Measurements from ENCODE around the gene ITGB1. TPM values are rescaled to one million over a fixed set of nuclear protein-coding genes. Genes with fewer than 3 reads are reported as not detected.

Gene ITGB1
- total RNA-seq, 1 experiment from 2014 or later = 223 TPM

- DNase-seq = no peak
- peaks cover 4 to 9% of the 10 kb centered on the region in 2 experiments; a peak in 3 of 4 replicates for H3K4me1 Mint-ChIP-seq
- Histone ChIP-seq H3K23ac (ENCODE audit: insufficient read length, low read depth, low read length) (no peak overlapping the region), H3K14ac (ENCODE audit: insufficient read depth, low read length) (no peak overlapping the region), H3K9me3 (ENCODE audit: control insufficient read depth, low read depth, low read length) (no peaks in the 10 kb centered on the region), H3K4ac (ENCODE audit: low read depth, low read length) (no peak overlapping the region), H2BK12ac (ENCODE audit: insufficient read length, low read depth, low read length) (no peak overlapping the region), H2AFZ (ENCODE audit: low read length) (no peak overlapping the region), H3K4me1 (ENCODE audit: insufficient read depth, low read length) (0 out of 2 replicates have a peak, but pooled peaks cover 7% of the 10 kb centered on the region), H3K79me1 (ENCODE audit: insufficient read depth, low read depth, low read length, poor library complexity, severe bottlenecking) (no peaks in the 10 kb centered on the region), H2BK120ac (ENCODE audit: low read depth, low read length, poor library complexity, severe bottlenecking) (no peak overlapping the region), H2BK20ac (ENCODE audit: low read depth, low read length, poor library complexity, severe bottlenecking) (no peak overlapping the region), H4K8ac (replicated peaks; ENCODE audit: insufficient read length, low read depth, low read length) (no peak overlapping the region), H3K27ac (ENCODE audit: insufficient read length, low read depth, low read length) (no peak overlapping the region), H2BK5ac (ENCODE audit: insufficient read length, low read length) (no peak overlapping the region), H4K91ac (ENCODE audit: insufficient read length, low read depth, low read length) (no peak overlapping the region), H2BK15ac (ENCODE audit: low read depth, low read length) (no peak overlapping the region), H3K18ac (ENCODE audit: insufficient read length, low read depth, low read length) (no peak overlapping the region), H3K56ac (ENCODE audit: insufficient read length, low read depth, low read length) (no peak overlapping the region), H3K79me2 (ENCODE audit: insufficient read depth, low read length) (no peaks in the 10 kb centered on the region), H3K4me2 (ENCODE audit: insufficient read depth, insufficient read length, low read length) (no peak overlapping the region), H4K5ac (ENCODE audit: insufficient read length, low read depth, low read length) (no peak overlapping the region), H3K9ac (ENCODE audit: extremely low read depth, insufficient read length, low read length) (no peak overlapping the region), H2AK5ac (ENCODE audit: insufficient read length, low read length) (no peak overlapping the region), H3K23me2 (ENCODE audit: insufficient read length, low read depth, low read length, poor library complexity, severe bottlenecking) (no peaks in the 10 kb centered on the region), H4K20me1 (ENCODE audit: control insufficient read depth, insufficient read depth, insufficient read length) (no peaks in the 10 kb centered on the region), H3K27me3 (ENCODE audit: insufficient read depth, low read length) (no peaks in the 10 kb centered on the region), H3T11ph (ENCODE audit: low read length) (no peak overlapping the region)
- H3K27ac Mint-ChIP-seq = no peak overlapping the region; a peak in 1 of 7 replicates
- H3K4me3 Mint-ChIP-seq = no peak overlapping the region
- no peaks in the 10 kb centered on the region for H3K27me3 Mint-ChIP-seq (ENCODE audit: low read depth)
- H3K36me3 Mint-ChIP-seq (ENCODE audit: insufficient read depth in 1 of 3, low read depth in 3 of 3) = peaks cover 0 to 10% (median 2%) of the 10 kb centered on the region in 3 experiments; a peak in 2 of 7 replicates
- H3K9me3 Mint-ChIP-seq = peaks cover 5 to 7% of the 10 kb centered on the region in 2 experiments
- TF ChIP-seq, protein P1, sequence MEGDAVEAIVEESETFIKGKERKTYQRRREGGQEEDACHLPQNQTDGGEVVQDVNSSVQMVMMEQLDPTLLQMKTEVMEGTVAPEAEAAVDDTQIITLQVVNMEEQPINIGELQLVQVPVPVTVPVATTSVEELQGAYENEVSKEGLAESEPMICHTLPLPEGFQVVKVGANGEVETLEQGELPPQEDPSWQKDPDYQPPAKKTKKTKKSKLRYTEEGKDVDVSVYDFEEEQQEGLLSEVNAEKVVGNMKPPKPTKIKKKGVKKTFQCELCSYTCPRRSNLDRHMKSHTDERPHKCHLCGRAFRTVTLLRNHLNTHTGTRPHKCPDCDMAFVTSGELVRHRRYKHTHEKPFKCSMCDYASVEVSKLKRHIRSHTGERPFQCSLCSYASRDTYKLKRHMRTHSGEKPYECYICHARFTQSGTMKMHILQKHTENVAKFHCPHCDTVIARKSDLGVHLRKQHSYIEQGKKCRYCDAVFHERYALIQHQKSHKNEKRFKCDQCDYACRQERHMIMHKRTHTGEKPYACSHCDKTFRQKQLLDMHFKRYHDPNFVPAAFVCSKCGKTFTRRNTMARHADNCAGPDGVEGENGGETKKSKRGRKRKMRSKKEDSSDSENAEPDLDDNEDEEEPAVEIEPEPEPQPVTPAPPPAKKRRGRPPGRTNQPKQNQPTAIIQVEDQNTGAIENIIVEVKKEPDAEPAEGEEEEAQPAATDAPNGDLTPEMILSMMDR (conservative IDR thresholded peaks at IDR 0.05) = no peak
- no CpG with 5 or more reads among the region's 3 CpGs for WGBS (ENCODE audit: extremely low coverage, insufficient read length, low lambda C conversion rate)
Measured at GRCh38 chr10:32995751-32996150, 37.7 kb upstream of the ITGB1 start.

Measured in H9 (cell line).